ENCODE results near the gene PKNOX1.

GRCh38 chr21:42988236-42988965 is 14.0 kb downstream of the PKNOX1 start:
- TF ChIP-seq POLR2A (IDR thresholded peaks at IDR 0.05; ENCODE audit: borderline replicate concordance, extremely low read depth, insufficient read depth, insufficient read length) (no peak), SP1 (IDR thresholded peaks at IDR 0.05; ENCODE audit: low read depth) (no peak), SIN3A (IDR thresholded peaks at IDR 0.05; ENCODE audit: low read depth) (no peak)

Measured in HCT116 (cell line).